PFSK-1 (cell line): ENCODE data around the gene KIF23.

ENCODE experiments used
- POLR2AphosphoS5 ChIP-seq: IDR thresholded peaks from 2 replicates; pipeline ENCODE4 v1.6.1; 2012; ENCODE audit warnings: low read depth, mild to moderate bottlenecking, control low read depth, low read length, moderate library complexity
- REST ChIP-seq, 2 experiments: IDR thresholded peaks; 2 replicates each; pipeline versions ENCODE4 v1.6.1 to v1.8.0; 2011 to 2012; ENCODE audit warnings: low read depth in 2 of 2, low read length in 2 of 2, control low read depth in 1 of 2, inconsistent platforms in 1 of 2, mild to moderate bottlenecking in 1 of 2, moderate library complexity in 1 of 2; ENCODE audit not compliant: insufficient read depth in 1 of 2

- TF ChIP-seq POLR2AphosphoS5, result no peak
- TF ChIP-seq REST (IDR thresholded peaks at IDR 0.05; ENCODE audit: insufficient read depth in 1 of 2, low read depth in 2 of 2, low read length in 2 of 2), result no peak
Observed at GRCh38 chr15:69474291-69474690, 60.1 kb downstream of the KIF23 start.
